ENCODE results near the gene RIBC1.
A peak's percentile ranks its signal among the peaks of the same experiment; 100 is the strongest.
"Not testable (repeated sequence)": the region's sequence is repeated elsewhere in the genome, so short reads cannot be mapped to it uniquely, and the experiment has no call there.

Gene RIBC1

GRCh38 chrX:53437206-53437605 lies 14.5 kb downstream of the RIBC1 start:
- no peak for DNase-seq (ENCODE audit: low read depth)

- no peak for DNase-seq (ENCODE audit: low read depth)
Observed at GRCh38 chrX:53438174-53438831, 15.6 kb downstream of the RIBC1 start.

- DNase-seq (ENCODE audit: low read depth) = no peak
Observed at GRCh38 chrX:53438832-53439230, 16.2 kb downstream of the RIBC1 start.

GRCh38 chrX:53440101-53440500 lies 17.4 kb downstream of the RIBC1 start:
- DNase-seq (ENCODE audit: low read depth) = no peak

GRCh38 chrX:53440621-53441517 lies 18.2 kb downstream of the RIBC1 start:
- no peak for DNase-seq (ENCODE audit: low read depth)

- peak; percentile 61 for DNase-seq (ENCODE audit: low read depth)
Observed at GRCh38 chrX:53441531-53442321, 19.1 kb downstream of the RIBC1 start.

- DNase-seq (ENCODE audit: low read depth) = no peak
Observed at GRCh38 chrX:53442322-53442631, 19.6 kb downstream of the RIBC1 start.

- no peak for DNase-seq (ENCODE audit: low read depth)
Observed at GRCh38 chrX:53445977-53446376, 23.3 kb downstream of the RIBC1 start.

GRCh38 chrX:53447441-53447840 lies 24.8 kb downstream of the RIBC1 start:
- DNase-seq (ENCODE audit: low read depth) = no peak

GRCh38 chrX:53449632-53450031 lies 27.0 kb downstream of the RIBC1 start:
- no peak for DNase-seq (ENCODE audit: low read depth)

GRCh38 chrX:53452812-53453211 lies 30.1 kb downstream of the RIBC1 start:
- DNase-seq (ENCODE audit: low read depth) = no peak

GRCh38 chrX:53456254-53456653 lies 33.6 kb downstream of the RIBC1 start:
- DNase-seq (ENCODE audit: low read depth) = no peak

- no peak for DNase-seq (ENCODE audit: low read depth)
Observed at GRCh38 chrX:53458082-53458481, 35.4 kb downstream of the RIBC1 start.

- DNase-seq (ENCODE audit: low read depth) = not testable (repeated sequence)
Observed at GRCh38 chrX:53468659-53469058, 46.0 kb downstream of the RIBC1 start.

GRCh38 chrX:53471346-53471745 lies 48.7 kb downstream of the RIBC1 start:
- no peak for DNase-seq (ENCODE audit: low read depth)

GRCh38 chrX:53474707-53475106 lies 52.0 kb downstream of the RIBC1 start:
- no peak for DNase-seq (ENCODE audit: low read depth)

- no peak for DNase-seq (ENCODE audit: low read depth)
Observed at GRCh38 chrX:53476371-53476770, 53.7 kb downstream of the RIBC1 start.

GRCh38 chrX:53479301-53479700 lies 56.6 kb downstream of the RIBC1 start:
- no peak for DNase-seq (ENCODE audit: low read depth)

Measured in stimulated activated CD8-positive, alpha-beta memory T cell treated with anti-CD3 and anti-CD28 coated beads, Interleukin-4, amount 100 ng/mL, for 24 hours (primary cell).